Heart left ventricle (tissue), 16 donors: ENCODE measurements around the gene EVL. TPM values are rescaled to one million over a fixed set of nuclear protein-coding genes. Genes with fewer than 3 reads are reported as not detected.

ENCODE experiments used
- ATAC-seq, 4 donors: fragments of 200-7000 bp; cut with Tn5 transposase; one replicate each; pipeline ENCODE4 v1.9.1; 2020 to 2022; ENCODE audit warnings: moderate library complexity in 4 of 4, mild to moderate bottlenecking in 3 of 4, moderate number of reproducible peaks in 1 of 4
- DNase-seq, 5 donors: peaks; one replicate each; pipeline ENCODE4 v3.0.0-alpha.2; 2020
- H3K27ac ChIP-seq, 12 donors: fragments of 200-600 bp; sonication (generic) in 4 of 12; one replicate each; pipeline versions ENCODE4 v1.5.0 to v1.8.0; 2016 to 2022; ENCODE audit warnings: mild to moderate bottlenecking in 2 of 12
- H3K27me3 ChIP-seq, 9 donors: fragments of 200-600 bp; sonication (generic) in 2 of 9; one replicate each; pipeline versions ENCODE4 v1.5.1 to v1.8.0; 2016 to 2022; ENCODE audit warnings: mild to moderate bottlenecking in 3 of 9
- H3K36me3 ChIP-seq, 9 donors: fragments of 200-600 bp; sonication (generic) in 2 of 9; one replicate each; pipeline versions ENCODE4 v1.5.0 to v1.8.0; 2018 to 2022; ENCODE audit warnings: mild to moderate bottlenecking in 2 of 9
- H3K4me1 ChIP-seq, 12 donors: fragments of 200-600 bp; sonication (generic) in 4 of 12; one replicate each; pipeline versions ENCODE4 v1.5.0 to v1.8.0; 2016 to 2022; ENCODE audit warnings: mild to moderate bottlenecking in 3 of 12
- H3K4me3 ChIP-seq, 12 donors: fragments of 200-600 bp; sonication (generic) in 4 of 12; one replicate each; pipeline versions ENCODE4 v1.5.0 to v1.8.0; 2017 to 2022; ENCODE audit warnings: mild to moderate bottlenecking in 9 of 12, moderate library complexity in 4 of 12
- H3K9me3 ChIP-seq, 12 donors: fragments of 200-600 bp; sonication (generic) in 4 of 12; one replicate each; pipeline versions ENCODE4 v1.5.0 to v1.8.0; 2016 to 2022; ENCODE audit warnings: mild to moderate bottlenecking in 1 of 12
- CTCF ChIP-seq, 12 donors: fragments of 200-600 bp; sonication (generic) in 4 of 12; IDR thresholded peaks; one replicate each; pipeline versions ENCODE4 v1.5.0 to v1.8.0; 2018 to 2022; ENCODE audit warnings: antibody characterized with exemption in 12 of 12, mild to moderate bottlenecking in 5 of 12
- POLR2A ChIP-seq, 2 donors: fragments of 450-650 bp; IDR thresholded peaks; one replicate each; pipeline ENCODE4 v1.6.1; 2017; ENCODE audit warnings: antibody characterized with exemption in 2 of 2, mild to moderate bottlenecking in 2 of 2, moderate library complexity in 2 of 2
- WGBS, 4 donors: extraction: QIAGEN DNeasy Blood & Tissue Kit in 2 of 4; methylation state at CpG; one replicate each; pipeline versions ENCODE4 v1.1.5 to v1.1.7; 2013 to 2018; 5-methylcytosine and 5-hydroxymethylcytosine counted together
- intact Hi-C, 10 donors: fragments of 100-400 bp; cut with DNase I; formaldehyde crosslinking; loops; one replicate each; pipeline versions ENCODE4 v1.11.1 to v1.14.2; 2022
- polyA plus RNA-seq, 2 donors: library from polyadenylated mRNA; stranded (reverse); fragments of 200-250 nt; gene quantifications; one replicate each; pipeline ENCODE4 v1.2.3, GENCODE V29; 2013
- total RNA-seq, 9 donors: library from RNA; depleted of rRNA in 2 of 9; stranded (reverse); fragments of >200 nt in 2 of 9; fragmentation: NEBNext Ultra II Directional in 3 of 9; extraction: Animal tissue kit (Norgen Biotek cat#: 25700) in 3 of 9; gene quantifications; one replicate each; pipeline versions ENCODE4 v1.1.0 to v1.2.4, GENCODE V29; 2016 to 2023
- donor health status: ischemic (EF 13 %, LVEDD 7.1; RV severe dilation, severe dysfunction).
- donor health status: healthy with polysubstance abuse.
- donor health status: DM: no; HTN: yes; CAD: no.
- donor health status: DM: no; HTN: no; CAD: no.
- donor health status: ischemic (EF 25% LVEDD 6.9; RV normal size, moderate dysfunction).
- donor health status: ischemic (EF 25% LVEDD 5.7; RV mildly dilated, moderate dysfunction).
- donor health status: healthy.
- donor health status: DM: yes; HTN: yes; CAD: no.
- donor health status: ischemic (EF 35%, LVEDD 5.7; RV mildly dilated, moderate dysfunction).
- donor health status: nonischemic (EF 11% LVEDD 7.7; RV severe dilation, severe dysfunction).
- donor health status: DM: yes; HTN: yes; CAD: no.
- donor health status: PGD.
- donor health status: ischemic (EF 29% LVEDD 5.4; RV normal size, mild dysfunction).
- donor health status: nonischemic (EF 23%, LVEDD 6.1; RV moderate dilation, normal function).

EVL gene
- total and polyA plus RNA-seq, 11 donors = 23.8 to 116 (median 39.9) TPM

- ATAC-seq (peak in 2 of 4 donors; percentile 34 to 51), DNase-seq (no peak)
- H3K27ac ChIP-seq = no peak overlapping the region
- peaks cover 0 to 4% (median 0%) of the 10 kb centered on the region in 12 donors for H3K4me1 ChIP-seq
- H3K4me3 ChIP-seq = no peak overlapping the region
- H3K27me3 ChIP-seq = no peaks in the 10 kb centered on the region
- WGBS, 4 donors = 79 to 92% (median 84%) methylated on average over 5 to 8 of the region's 8 CpGs
- no peaks in the 10 kb centered on the region for H3K9me3 ChIP-seq
- H3K36me3 ChIP-seq = peaks cover 0 to 53% (median 0%) of the 10 kb centered on the region in 9 donors
- intact Hi-C loops = loop anchor here in 2 of 10 donors (5.0 to 10.0 kb wide), 2 partner anchors 70 to 252 kb away; partner anchors contain the start of gene WDR25 (in 1 of the 2)
- TF ChIP-seq CTCF (IDR thresholded peaks at IDR 0.05) = peak in 4 of 12 donors; percentile 6 to 24 (median 12)
- TF ChIP-seq POLR2A (IDR thresholded peaks at IDR 0.05) = no peak
Observed at GRCh38 chr14:100122481-100123223, 57.4 kb downstream of the EVL start.

DNA sequence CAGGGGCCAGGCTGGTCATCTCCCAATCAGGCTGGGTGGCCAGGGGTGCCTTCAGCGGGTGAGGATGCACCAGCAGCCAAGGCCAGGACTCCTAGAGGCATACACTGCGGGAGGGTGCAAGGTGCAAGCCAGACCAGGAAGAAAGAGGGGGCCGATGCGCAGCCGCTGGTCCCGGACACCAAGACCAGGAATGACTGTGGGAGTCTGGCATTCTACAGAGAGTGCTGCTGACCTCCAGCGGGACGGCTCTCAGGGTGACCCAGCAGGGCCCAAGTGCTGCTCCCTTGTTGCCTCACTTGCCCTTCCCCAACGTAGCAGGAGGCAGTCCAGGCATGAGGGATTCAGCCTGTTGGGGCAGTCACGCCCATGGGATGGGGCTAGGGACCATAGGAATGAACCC lies 58.4 kb downstream of the EVL start:
- peaks cover 0 to 58% (median 0%) of the 10 kb centered on the region in 9 donors for H3K36me3 ChIP-seq
- WGBS, 4 donors = 97 to 98% (median 98%) methylated on average over 8 to 10 of the region's 10 CpGs
- DNase-seq (no peak), ATAC-seq (no peak)
- H3K4me1 ChIP-seq = peaks cover 0 to 10% (median 1%) of the 10 kb centered on the region in 12 donors
- no peak overlapping the region for H3K4me3 ChIP-seq
- H3K9me3 ChIP-seq = no peaks in the 10 kb centered on the region
- H3K27me3 ChIP-seq = no peaks in the 10 kb centered on the region
- TF ChIP-seq CTCF (IDR thresholded peaks at IDR 0.05) (no peak), POLR2A (IDR thresholded peaks at IDR 0.05) (no peak)
- intact Hi-C loops = loop anchor here in 2 of 10 donors (5.0 to 10.0 kb wide), 2 partner anchors 69 to 251 kb away; partner anchors contain the start of gene WDR25 (in 1 of the 2)
- no peak overlapping the region for H3K27ac ChIP-seq

- Histone ChIP-seq H3K4me3 (no peak overlapping the region), H3K4me1 (peaks cover 0 to 20% (median 11%) of the 10 kb centered on the region in 12 donors), H3K36me3 (peaks cover 0 to 66% (median 0%) of the 10 kb centered on the region in 9 donors), H3K27me3 (no peaks in the 10 kb centered on the region), H3K9me3 (no peaks in the 10 kb centered on the region), H3K27ac (no peak overlapping the region)
- WGBS, 4 donors = 93 to 96% (median 94%) methylated on average over 20 of the region's 20 CpGs
- ATAC-seq (no peak), DNase-seq (no peak)
- intact Hi-C loops = loop anchor here in 2 of 10 donors (5.0 to 10.0 kb wide), 2 partner anchors 68 to 250 kb away; partner anchors contain the start of gene WDR25 (in 1 of the 2)
- TF ChIP-seq POLR2A (IDR thresholded peaks at IDR 0.05) (no peak), CTCF (IDR thresholded peaks at IDR 0.05) (no peak)
Observed at GRCh38 chr14:100124551-100125088, 59.4 kb downstream of the EVL start.

GRCh38 chr14:100126401-100126800 lies 61.2 kb downstream of the EVL start:
- H3K9me3 ChIP-seq = no peaks in the 10 kb centered on the region
- H3K4me3 ChIP-seq = no peak overlapping the region
- ATAC-seq (no peak), DNase-seq (no peak)
- peaks cover 0 to 23% (median 13%) of the 10 kb centered on the region in 12 donors for H3K4me1 ChIP-seq
- TF ChIP-seq POLR2A (IDR thresholded peaks at IDR 0.05) (no peak), CTCF (IDR thresholded peaks at IDR 0.05) (no peak)
- intact Hi-C loops = loop anchor here in 1 of 10 donors (10.0 kb wide), 1 partner anchor 248 kb away; the partner anchor contains the start of gene WDR25
- H3K36me3 ChIP-seq = peaks cover 0 to 73% (median 9%) of the 10 kb centered on the region in 9 donors
- no peaks in the 10 kb centered on the region for H3K27me3 ChIP-seq
- no peak overlapping the region for H3K27ac ChIP-seq
- WGBS, 4 donors = 93 to 96% (median 94%) methylated on average over 12 to 13 of the region's 13 CpGs
